ENCODE measurements around the gene CYP2C9. TPM values are rescaled to one million over a fixed set of nuclear protein-coding genes. Genes with fewer than 3 reads are reported as not detected.

Gene CYP2C9
- polyA plus RNA-seq, result not detected in 2 replicates
- not detected in 2 replicates for polyA minus RNA-seq

- Histone ChIP-seq H3K79me2 (replicated peaks; ENCODE audit: insufficient read depth, low read length) (no peaks in the 10 kb centered on the region), H4K20me1 (ENCODE audit: insufficient read depth) (no peaks in the 10 kb centered on the region), H3F3A (ENCODE audit: insufficient read depth, low read length, poor library complexity, severe bottlenecking) (no peaks in the 10 kb centered on the region), H3K9me3 (ENCODE audit: low read length) (no peaks in the 10 kb centered on the region), H3K9ac (ENCODE audit: low read length) (no peak within 1 kb of the TSS), H3K36me3 (ENCODE audit: insufficient read depth, low read length) (no peaks in the 10 kb centered on the region), H3K4me2 (ENCODE audit: low read length) (no peak within 1 kb of the TSS), H3K4me3 (ENCODE audit: low read length) (no peak within 1 kb of the TSS), H3K27ac (ENCODE audit: low read length) (no peak within 1 kb of the TSS), H2AFZ (ENCODE audit: low read depth, low read length) (no peak within 1 kb of the TSS), H3K9me2 (ENCODE audit: insufficient read depth, low read length) (no peaks in the 10 kb centered on the region), H3K27me3 (ENCODE audit: insufficient read depth, low read depth, low read length) (no peaks in the 10 kb centered on the region)
- TF ChIP-seq POLR2AphosphoS5 (IDR thresholded peaks at IDR 0.05) (no peak), REST (IDR thresholded peaks at IDR 0.05; ENCODE audit: borderline replicate concordance) (no peak), MXI1 (conservative IDR thresholded peaks at IDR 0.05; ENCODE audit: poor library complexity, severe bottlenecking) (no peak), EZH2 (IDR thresholded peaks at IDR 0.05; ENCODE audit: borderline replicate concordance, insufficient read depth, low read length, poor library complexity, severe bottlenecking) (no peak), RAD21 (conservative IDR thresholded peaks at IDR 0.05) (no peak), CTCF (IDR thresholded peaks at IDR 0.05; ENCODE audit: poor library complexity, severe bottlenecking) (no peak), SMC3 (conservative IDR thresholded peaks at IDR 0.05; ENCODE audit: poor library complexity) (no peak), EP300 (conservative IDR thresholded peaks at IDR 0.05; ENCODE audit: poor library complexity, severe bottlenecking) (no peak), TAF1 (IDR thresholded peaks at IDR 0.05; ENCODE audit: low read depth) (no peak)
These were observed at the start of gene CYP2C9 for GRCh38 chr10:94938383-94938782. Gene CYP2C9, plus strand, starts transcription at chr10:94938658. Its CDS starts 25 bp downstream, at chr10:94938683.

GRCh38 chr10:94889123-94889522, 49.3 kb upstream of the CYP2C9 start:
- TF ChIP-seq REST (IDR thresholded peaks at IDR 0.05; ENCODE audit: borderline replicate concordance), result no peak
- TF ChIP-seq POLR2AphosphoS5 (IDR thresholded peaks at IDR 0.05), result no peak
- no peak for TF ChIP-seq MXI1 (conservative IDR thresholded peaks at IDR 0.05; ENCODE audit: poor library complexity, severe bottlenecking)
- TF ChIP-seq CTCF (IDR thresholded peaks at IDR 0.05; ENCODE audit: poor library complexity, severe bottlenecking), result no peak
- no peak for TF ChIP-seq EP300 (conservative IDR thresholded peaks at IDR 0.05; ENCODE audit: poor library complexity, severe bottlenecking)
- TF ChIP-seq TAF1 (IDR thresholded peaks at IDR 0.05; ENCODE audit: low read depth), result no peak
- TF ChIP-seq SMC3 (conservative IDR thresholded peaks at IDR 0.05; ENCODE audit: poor library complexity), result no peak
- no peak for TF ChIP-seq RAD21 (conservative IDR thresholded peaks at IDR 0.05)
- TF ChIP-seq EZH2 (IDR thresholded peaks at IDR 0.05; ENCODE audit: borderline replicate concordance, insufficient read depth, low read length, poor library complexity, severe bottlenecking), result no peak
- Histone ChIP-seq H3K27ac (ENCODE audit: low read length) (no peak overlapping the region), H3K27me3 (ENCODE audit: insufficient read depth, low read depth, low read length) (no peaks in the 10 kb centered on the region), H3K4me2 (ENCODE audit: low read length) (no peak overlapping the region), H3K9me3 (ENCODE audit: low read length) (no peaks in the 10 kb centered on the region), H3K36me3 (ENCODE audit: insufficient read depth, low read length) (no peaks in the 10 kb centered on the region), H2AFZ (ENCODE audit: low read depth, low read length) (no peak overlapping the region), H3K9ac (ENCODE audit: low read length) (no peak overlapping the region), H3K79me2 (replicated peaks; ENCODE audit: insufficient read depth, low read length) (no peaks in the 10 kb centered on the region), H4K20me1 (ENCODE audit: insufficient read depth) (no peaks in the 10 kb centered on the region), H3K9me2 (ENCODE audit: insufficient read depth, low read length) (no peaks in the 10 kb centered on the region), H3F3A (ENCODE audit: insufficient read depth, low read length, poor library complexity, severe bottlenecking) (no peaks in the 10 kb centered on the region), H3K4me3 (ENCODE audit: low read length) (no peak overlapping the region)

All from neural cell (in vitro differentiated cells).